ENCODE measurements around the gene RNASE1. TPM values are rescaled to one million over a fixed set of nuclear protein-coding genes. Genes with fewer than 3 reads are reported as not detected.

Gene RNASE1
- total RNA-seq: 10 to 100 TPM in 2 of 5 experiments, 1 to 10 TPM in 1, not detected in 2; 1.8 to 19.0 (median 15.5) TPM
- not detected for polyA plus RNA-seq
- total RNA-seq: not detected

GRCh38 chr14:20802341-20803084 is at the start of gene RNASE1:
Gene RNASE1 (minus strand): TSS chr14:20802844. CDS start chr14:20802068, 776 bp downstream.
- H3K27ac ChIP-seq (ENCODE audit: low read depth, low read length): no peak within 1 kb of the TSS
- H3K27me3 ChIP-seq (ENCODE audit: control insufficient read depth in 2 of 2, insufficient read depth in 2 of 2, low read length in 2 of 2): no peaks in the 10 kb centered on the region
- no peaks in the 10 kb centered on the region for H3K9me3 ChIP-seq (ENCODE audit: control insufficient read depth in 2 of 3, low read length in 3 of 3)
- no peak within 1 kb of the TSS for H3K4me3 Mint-ChIP-seq
- H3K4me1 Mint-ChIP-seq: peaks cover 0 to 22% (median 11%) of the 10 kb centered on the region in 7 donors
- ChIA-PET POLR2A (no interaction called here), CTCF (no interaction called here)
- H3K4me1 ChIP-seq (ENCODE audit: control insufficient read depth in 2 of 2, insufficient read depth in 2 of 2, low read length in 2 of 2): peaks cover 0 to 6% of the 10 kb centered on the region in 2 donors
- ATAC-seq (no peak), DNase-seq (no peak)
- H3K36me3 ChIP-seq (ENCODE audit: control insufficient read depth in 2 of 3, insufficient read depth in 3 of 3, low read length in 3 of 3): no peaks in the 10 kb centered on the region
- no peak within 1 kb of the TSS for H3K27ac Mint-ChIP-seq
- H3K9me3 Mint-ChIP-seq: peaks cover 0 to 2% (median 0%) of the 10 kb centered on the region in 11 donors
- H3K36me3 Mint-ChIP-seq: no peaks in the 10 kb centered on the region
- H3K27me3 Mint-ChIP-seq: peaks cover 0 to 36% (median 17%) of the 10 kb centered on the region in 5 donors
- intact Hi-C loops (cut with micrococcal nuclease): no loop called here
- no peak within 1 kb of the TSS for H3K4me3 ChIP-seq (ENCODE audit: low read length)

GRCh38 chr14:20848955-20849570 is 46.4 kb upstream of the RNASE1 start:
- H3K27me3 ChIP-seq (ENCODE audit: control insufficient read depth in 2 of 2, insufficient read depth in 2 of 2, low read length in 2 of 2): no peaks in the 10 kb centered on the region
- intact Hi-C loops (cut with micrococcal nuclease): no loop called here
- CTCF ChIA-PET: interaction anchor here (1.1 to 1.8 kb wide), 2 partner anchors 9 to 24 kb away, joined by 3 to 5 read pairs; no protein-coding TSS in a partner anchor
- no peaks in the 10 kb centered on the region for H3K4me1 ChIP-seq (ENCODE audit: control insufficient read depth in 2 of 2, insufficient read depth in 2 of 2, low read length in 2 of 2)
- no peak overlapping the region for H3K4me3 ChIP-seq (ENCODE audit: low read length)
- Mint-ChIP-seq H3K4me3 (no peak overlapping the region), H3K4me1 (no peaks in the 10 kb centered on the region), H3K36me3 (no peaks in the 10 kb centered on the region), H3K27me3 (peaks cover 0 to 18% (median 7%) of the 10 kb centered on the region in 5 donors), H3K27ac (no peak overlapping the region), H3K9me3 (no peaks in the 10 kb centered on the region)
- ATAC-seq (no peak), DNase-seq (no peak)
- POLR2A ChIA-PET: no interaction called here
- no peaks in the 10 kb centered on the region for H3K36me3 ChIP-seq (ENCODE audit: control insufficient read depth in 2 of 3, insufficient read depth in 3 of 3, low read length in 3 of 3)
- H3K9me3 ChIP-seq (ENCODE audit: control insufficient read depth in 2 of 3, low read length in 3 of 3): no peaks in the 10 kb centered on the region
- H3K27ac ChIP-seq (ENCODE audit: low read depth, low read length): no peak overlapping the region

GRCh38 chr14:20848316-20848954 is 45.8 kb upstream of the RNASE1 start:
- Mint-ChIP-seq H3K36me3 (no peaks in the 10 kb centered on the region), H3K27me3 (peaks cover 0 to 18% (median 7%) of the 10 kb centered on the region in 5 donors), H3K27ac (peak overlapping the region in 1 of 9 donors; percentile 63), H3K4me3 (no peak overlapping the region), H3K9me3 (no peaks in the 10 kb centered on the region), H3K4me1 (no peaks in the 10 kb centered on the region)
- DNase-seq (no peak), ATAC-seq (peak; percentile 75)
- ChIA-PET CTCF (interaction anchor here (1.8 kb wide), 1 partner anchor 9 kb away, joined by 5 read pairs; no protein-coding TSS in a partner anchor), POLR2A (no interaction called here)
- Histone ChIP-seq H3K9me3 (ENCODE audit: control insufficient read depth in 2 of 3, low read length in 3 of 3) (no peaks in the 10 kb centered on the region), H3K4me3 (ENCODE audit: low read length) (no peak overlapping the region), H3K4me1 (ENCODE audit: control insufficient read depth in 2 of 2, insufficient read depth in 2 of 2, low read length in 2 of 2) (no peaks in the 10 kb centered on the region), H3K36me3 (ENCODE audit: control insufficient read depth in 2 of 3, insufficient read depth in 3 of 3, low read length in 3 of 3) (no peaks in the 10 kb centered on the region), H3K27ac (ENCODE audit: low read depth, low read length) (no peak overlapping the region), H3K27me3 (ENCODE audit: control insufficient read depth in 2 of 2, insufficient read depth in 2 of 2, low read length in 2 of 2) (no peaks in the 10 kb centered on the region)
- intact Hi-C loops (cut with micrococcal nuclease): no loop called here

GRCh38 chr14:20846560-20846959 is 43.9 kb upstream of the RNASE1 start:
- no peaks in the 10 kb centered on the region for H3K36me3 ChIP-seq (ENCODE audit: control insufficient read depth in 2 of 3, insufficient read depth in 3 of 3, low read length in 3 of 3)
- no peak overlapping the region for H3K27ac ChIP-seq (ENCODE audit: low read depth, low read length)
- POLR2A ChIA-PET: no interaction called here

GRCh38 chr14:20841096-20841495 is 38.5 kb upstream of the RNASE1 start:
- intact Hi-C loops (cut with micrococcal nuclease): no loop called here
- H3K4me1 ChIP-seq (ENCODE audit: control insufficient read depth in 2 of 2, insufficient read depth in 2 of 2, low read length in 2 of 2): no peaks in the 10 kb centered on the region
- Mint-ChIP-seq H3K9me3 (no peaks in the 10 kb centered on the region), H3K4me1 (no peaks in the 10 kb centered on the region), H3K27me3 (peaks cover 0 to 13% (median 0%) of the 10 kb centered on the region in 5 donors), H3K27ac (no peak overlapping the region), H3K4me3 (no peak overlapping the region), H3K36me3 (no peaks in the 10 kb centered on the region)
- H3K36me3 ChIP-seq (ENCODE audit: control insufficient read depth in 2 of 3, insufficient read depth in 3 of 3, low read length in 3 of 3): no peaks in the 10 kb centered on the region
- DNase-seq (no peak), ATAC-seq (no peak)
- H3K9me3 ChIP-seq (ENCODE audit: control insufficient read depth in 2 of 3, low read length in 3 of 3): no peaks in the 10 kb centered on the region
- ChIA-PET POLR2A (no interaction called here), CTCF (no interaction called here)
- no peak overlapping the region for H3K4me3 ChIP-seq (ENCODE audit: low read length)
- H3K27ac ChIP-seq (ENCODE audit: low read depth, low read length): no peak overlapping the region
- H3K27me3 ChIP-seq (ENCODE audit: control insufficient read depth in 2 of 2, insufficient read depth in 2 of 2, low read length in 2 of 2): no peaks in the 10 kb centered on the region

More at GRCh38 chr14:20846560-20846959, 43.9 kb upstream of the RNASE1 start:
- Mint-ChIP-seq H3K9me3 (no peaks in the 10 kb centered on the region), H3K4me1 (no peaks in the 10 kb centered on the region), H3K4me3 (peak overlapping the region in 1 of 10 donors; percentile 6), H3K36me3 (no peaks in the 10 kb centered on the region), H3K27me3 (peaks cover 0 to 20% (median 7%) of the 10 kb centered on the region in 5 donors), H3K27ac (peak overlapping the region in 1 of 9 donors; percentile 12)
- intact Hi-C loops (cut with micrococcal nuclease): no loop called here
- Histone ChIP-seq H3K4me3 (ENCODE audit: low read length) (no peak overlapping the region), H3K4me1 (ENCODE audit: control insufficient read depth in 2 of 2, insufficient read depth in 2 of 2, low read length in 2 of 2) (no peaks in the 10 kb centered on the region), H3K9me3 (ENCODE audit: control insufficient read depth in 2 of 3, low read length in 3 of 3) (no peaks in the 10 kb centered on the region), H3K27me3 (ENCODE audit: control insufficient read depth in 2 of 2, insufficient read depth in 2 of 2, low read length in 2 of 2) (no peaks in the 10 kb centered on the region)
- no peak for ATAC-seq
- no peak for DNase-seq
- CTCF ChIA-PET: interaction anchor here (1.1 to 1.2 kb wide), 2 partner anchors 11 to 86 kb away, joined by 4 read pairs; no protein-coding TSS in a partner anchor

- no peaks in the 10 kb centered on the region for H3K27me3 ChIP-seq (ENCODE audit: control insufficient read depth in 2 of 2, insufficient read depth in 2 of 2, low read length in 2 of 2)
- Mint-ChIP-seq H3K36me3 (no peaks in the 10 kb centered on the region), H3K27ac (no peak overlapping the region), H3K4me3 (no peak overlapping the region), H3K4me1 (no peaks in the 10 kb centered on the region), H3K9me3 (peaks cover 0 to 2% (median 0%) of the 10 kb centered on the region in 11 donors), H3K27me3 (peaks cover 0 to 3% (median 0%) of the 10 kb centered on the region in 5 donors)
- ATAC-seq: no peak
- no peaks in the 10 kb centered on the region for H3K9me3 ChIP-seq (ENCODE audit: control insufficient read depth in 2 of 3, low read length in 3 of 3)
- CTCF ChIA-PET: no interaction called here
- no peak overlapping the region for H3K4me3 ChIP-seq (ENCODE audit: low read length)
- H3K36me3 ChIP-seq (ENCODE audit: control insufficient read depth in 2 of 3, insufficient read depth in 3 of 3, low read length in 3 of 3): no peaks in the 10 kb centered on the region
- H3K27ac ChIP-seq (ENCODE audit: low read depth, low read length): no peak overlapping the region
- POLR2A ChIA-PET: no interaction called here
- DNase-seq: no peak
- intact Hi-C loops (cut with micrococcal nuclease): no loop called here
- no peaks in the 10 kb centered on the region for H3K4me1 ChIP-seq (ENCODE audit: control insufficient read depth in 2 of 2, insufficient read depth in 2 of 2, low read length in 2 of 2)
Observed at GRCh38 chr14:20837831-20838230, 35.2 kb upstream of the RNASE1 start.
